Pancreas (tissue), 10 donors: Measurements from ENCODE around the gene B3GNT2. TPM values are rescaled to one million over a fixed set of nuclear protein-coding genes. Genes with fewer than 3 reads are reported as not detected.
"Not testable (repeated sequence)": the region's sequence is repeated elsewhere in the genome, so short reads cannot be mapped to it uniquely, and the experiment has no call there.

ENCODE experiments used
- ATAC-seq, 4 donors: fragments of 200-7000 bp; cut with Tn5 transposase; one replicate each; pipeline versions ENCODE4 v1.8.0 to v1.9.1; 2020; ENCODE audit warnings: mild to moderate bottlenecking in 4 of 4, moderate library complexity in 4 of 4
- DNase-seq, 6 donors: peaks; one replicate each; pipeline ENCODE4 v3.0.0-alpha.2; 2020
- FAIRE-seq: peaks from 2 replicates; lab custom pipeline; 2012; peaks lifted over from hg19 to GRCh38; lab: Jason Lieb, UNC
- H3K27ac ChIP-seq, 4 donors: fragments of 200-600 bp; sonication (generic); 1 replicate in 3 of 4; 2 replicates in 1 of 4; pipeline versions ENCODE4 v1.5.0 to v1.8.0; 2020
- H3K27me3 ChIP-seq, 4 donors: fragments of 200-600 bp; one replicate each; pipeline ENCODE4 v1.8.0; 2021
- H3K36me3 ChIP-seq, 3 donors: fragments of 200-600 bp; sonication (generic) in 1 of 3; one replicate each; pipeline versions ENCODE4 v1.5.0 to v1.8.0; 2020 to 2021
- H3K4me1 ChIP-seq, 3 donors: fragments of 200-600 bp; one replicate each; pipeline ENCODE4 v1.8.0; 2021
- H3K4me3 ChIP-seq, 4 donors: fragments of 200-600 bp; sonication (generic) in 2 of 4; one replicate each; pipeline versions ENCODE4 v1.5.0 to v1.8.0; 2020 to 2021
- H3K9me3 ChIP-seq, 4 donors: fragments of 200-600 bp; one replicate each; pipeline ENCODE4 v1.8.0; 2021
- WGBS, 2 donors: extraction: QIAGEN DNeasy Blood & Tissue Kit; methylation state at CpG; one replicate each; pipeline ENCODE4 v1.1.7; 2013; 5-methylcytosine and 5-hydroxymethylcytosine counted together
- intact Hi-C, 3 donors: fragments of 100-400 bp; cut with DNase I; formaldehyde crosslinking; loops; one replicate each; pipeline versions ENCODE4 v1.11.1 to v1.14.2; 2022
- polyA plus RNA-seq, 2 donors: library from polyadenylated mRNA; stranded (reverse); fragments of 200-250 nt; gene quantifications; one replicate each; pipeline ENCODE4 v1.2.3, GENCODE V29; 2013
- total RNA-seq, 6 donors: library from RNA; stranded (reverse); fragmentation: NEBNext Ultra II Directional in 4 of 6; extraction: Animal tissue kit (Norgen Biotek cat#: 25700) in 4 of 6; gene quantifications; one replicate each; pipeline versions ENCODE4 v1.2.1 to v1.2.4, GENCODE V29; 2021 to 2023
- TF ChIP-seq, protein P1 (sequence below), 4 donors: fragments of 200-600 bp; sonication (generic) in 3 of 4; IDR thresholded peaks; one replicate each; pipeline versions ENCODE4 v1.5.0 to v1.8.0; 2021; ENCODE audit warnings: antibody characterized with exemption in 4 of 4
- donor health status: healthy with polysubstance abuse.
- donor health status: DM: no; HTN: no; CAD: no; lungs with moderate emphysema.
- donor health status: DM: no; HTN: no; CAD: no.
- donor health status: control.
- donor health status: control.
- donor health status: Bipolar disorder and iron deficiency.
- donor health status: DM: yes; HTN: yes; CAD: no.
- donor health status: DM: no; HTN: no; CAD: no.
- donor health status: DM: no; HTN: no; CAD: no.
- donor health status: DM: yes; HTN: yes; CAD: no.

The B3GNT2 gene
- total and polyA plus RNA-seq, 8 donors = 3.7 to 15.4 (median 11.2) TPM

DNA sequence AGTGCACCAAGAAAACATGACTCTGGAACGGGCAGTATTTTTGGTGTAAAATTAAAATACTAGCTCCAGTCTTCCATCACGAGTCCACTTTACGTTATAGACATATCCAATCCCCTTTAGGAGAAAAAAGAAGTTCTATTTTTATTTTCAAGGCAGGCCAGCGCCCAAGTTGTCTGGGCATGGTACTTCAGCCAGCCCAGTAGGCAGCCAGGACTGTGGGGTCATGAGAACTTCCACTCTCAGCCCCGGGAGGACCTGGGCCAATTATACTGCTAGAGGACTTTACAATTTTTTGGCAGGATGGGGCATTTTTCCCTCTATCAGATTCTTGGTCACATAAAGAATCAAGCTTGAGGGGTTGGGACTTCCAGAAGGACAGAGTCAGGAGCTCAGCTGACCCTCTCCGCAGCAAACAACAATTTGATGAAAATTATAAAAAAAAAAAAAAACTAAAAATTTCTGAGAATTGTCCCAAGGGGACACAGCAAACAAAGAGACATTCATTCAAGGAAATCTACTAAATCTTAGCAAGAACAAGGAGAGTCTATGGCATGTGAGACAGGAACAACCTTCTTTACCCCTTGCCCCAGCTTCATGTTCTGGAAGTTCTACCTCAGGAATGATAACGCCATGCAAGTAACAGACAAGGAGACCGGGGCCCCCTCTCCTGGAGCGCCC lies 37.3 kb upstream of the B3GNT2 start:
- no peaks in the 10 kb centered on the region for H3K27me3 ChIP-seq
- ATAC-seq (no peak), FAIRE-seq (no peak), DNase-seq (no peak)
- intact Hi-C loops = no loop called here
- WGBS, 2 donors = 91 to 94% methylated on average over 9 of the region's 9 CpGs
- no peaks in the 10 kb centered on the region for H3K4me1 ChIP-seq
- H3K27ac ChIP-seq = no peak overlapping the region
- H3K36me3 ChIP-seq = no peaks in the 10 kb centered on the region
- no peaks in the 10 kb centered on the region for H3K9me3 ChIP-seq
- H3K4me3 ChIP-seq = no peak overlapping the region
- TF ChIP-seq, protein P1, sequence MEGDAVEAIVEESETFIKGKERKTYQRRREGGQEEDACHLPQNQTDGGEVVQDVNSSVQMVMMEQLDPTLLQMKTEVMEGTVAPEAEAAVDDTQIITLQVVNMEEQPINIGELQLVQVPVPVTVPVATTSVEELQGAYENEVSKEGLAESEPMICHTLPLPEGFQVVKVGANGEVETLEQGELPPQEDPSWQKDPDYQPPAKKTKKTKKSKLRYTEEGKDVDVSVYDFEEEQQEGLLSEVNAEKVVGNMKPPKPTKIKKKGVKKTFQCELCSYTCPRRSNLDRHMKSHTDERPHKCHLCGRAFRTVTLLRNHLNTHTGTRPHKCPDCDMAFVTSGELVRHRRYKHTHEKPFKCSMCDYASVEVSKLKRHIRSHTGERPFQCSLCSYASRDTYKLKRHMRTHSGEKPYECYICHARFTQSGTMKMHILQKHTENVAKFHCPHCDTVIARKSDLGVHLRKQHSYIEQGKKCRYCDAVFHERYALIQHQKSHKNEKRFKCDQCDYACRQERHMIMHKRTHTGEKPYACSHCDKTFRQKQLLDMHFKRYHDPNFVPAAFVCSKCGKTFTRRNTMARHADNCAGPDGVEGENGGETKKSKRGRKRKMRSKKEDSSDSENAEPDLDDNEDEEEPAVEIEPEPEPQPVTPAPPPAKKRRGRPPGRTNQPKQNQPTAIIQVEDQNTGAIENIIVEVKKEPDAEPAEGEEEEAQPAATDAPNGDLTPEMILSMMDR (IDR thresholded peaks at IDR 0.05) = no peak

DNA sequence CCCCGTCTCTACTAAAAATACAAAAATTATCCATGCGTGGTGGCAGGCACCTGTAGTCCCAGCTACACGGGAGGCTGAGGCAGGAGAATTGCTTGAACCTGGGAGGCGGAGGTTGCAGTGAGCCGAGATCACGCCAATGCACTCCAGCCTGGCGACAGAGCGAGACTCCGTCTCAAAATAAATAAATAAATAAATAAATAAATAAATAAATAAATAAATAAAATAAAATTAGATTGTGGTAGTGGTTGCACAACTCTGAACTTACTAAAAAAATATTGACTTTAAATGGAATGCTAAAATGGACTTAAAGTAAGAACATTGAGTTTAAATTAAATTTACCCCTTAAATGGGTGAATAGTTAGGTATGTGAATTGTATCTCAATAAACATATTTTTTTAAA lies 35.2 kb upstream of the B3GNT2 start:
- H3K36me3 ChIP-seq, FAIRE-seq, H3K27me3 ChIP-seq, H3K27ac ChIP-seq, DNase-seq, intact Hi-C loops, H3K9me3 ChIP-seq, H3K4me1 ChIP-seq, ATAC-seq, H3K4me3 ChIP-seq: not testable (repeated sequence)
- WGBS, 2 donors = 98% methylated on average over 9 of the region's 9 CpGs

DNA sequence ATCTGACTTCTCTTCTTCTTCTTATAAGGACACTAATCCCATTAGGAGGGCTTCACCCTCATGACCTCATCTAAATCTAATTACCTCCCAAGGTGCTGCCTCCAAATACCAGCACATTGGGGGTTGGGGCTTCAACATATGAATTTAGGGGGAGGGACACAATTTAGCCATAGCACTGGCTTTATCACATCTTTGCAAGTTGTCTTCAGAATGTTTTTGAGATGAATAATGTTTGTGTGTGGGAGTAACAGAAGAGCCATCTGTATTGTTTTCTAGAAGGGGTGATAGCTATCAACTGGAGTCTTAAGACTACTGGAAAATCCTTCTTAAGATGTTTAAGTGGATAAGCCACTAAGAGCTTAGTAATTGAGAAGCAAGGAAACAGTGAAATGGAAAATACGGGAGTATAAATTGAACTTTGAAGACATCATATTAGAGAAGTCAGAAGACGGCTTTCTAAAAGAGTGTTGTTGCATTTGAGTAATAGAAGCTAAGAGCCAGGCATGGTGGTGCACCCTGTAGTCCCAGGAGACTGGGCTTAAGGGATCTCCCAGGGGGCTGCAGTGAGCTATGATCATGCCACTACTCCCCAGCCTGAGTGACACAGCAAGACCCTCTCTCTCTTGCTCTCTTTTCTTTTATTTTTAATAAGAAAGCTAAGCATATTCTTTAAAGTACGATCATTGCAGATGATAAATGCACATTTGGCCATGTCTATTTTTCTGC lies 32.6 kb upstream of the B3GNT2 start:
- no peak for DNase-seq
- no peak for FAIRE-seq
- no peak for ATAC-seq
- 95 to 97% methylated on average over 3 of the region's 3 CpGs for WGBS, 2 donors
- no peak overlapping the region for H3K4me3 ChIP-seq
- no peaks in the 10 kb centered on the region for H3K9me3 ChIP-seq
- no peaks in the 10 kb centered on the region for H3K36me3 ChIP-seq
- H3K4me1 ChIP-seq = no peaks in the 10 kb centered on the region
- no peaks in the 10 kb centered on the region for H3K27me3 ChIP-seq
- intact Hi-C loops = no loop called here
- TF ChIP-seq, protein P1 (IDR thresholded peaks at IDR 0.05) = no peak
- H3K27ac ChIP-seq = no peak overlapping the region

DNA sequence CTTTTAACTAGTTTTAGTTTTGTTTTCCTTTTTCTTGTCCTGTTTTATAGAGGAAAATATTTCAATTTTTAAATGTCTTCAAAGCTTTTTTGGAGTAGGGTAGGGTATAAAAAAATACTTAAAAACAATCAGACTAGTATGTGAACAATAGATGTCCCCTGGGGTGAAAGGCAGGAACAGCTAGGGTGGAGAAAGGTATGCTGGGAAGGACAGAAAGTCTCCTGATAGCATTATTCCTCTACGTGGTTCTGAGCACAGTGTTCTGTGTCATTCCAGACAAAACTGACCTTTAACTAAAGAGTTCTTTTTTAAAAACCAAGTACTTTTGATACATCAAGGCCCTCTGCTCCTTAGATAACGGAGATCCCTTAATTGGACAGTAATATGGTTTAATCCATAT lies 32.1 kb upstream of the B3GNT2 start:
- intact Hi-C loops = no loop called here
- TF ChIP-seq, protein P1 (IDR thresholded peaks at IDR 0.05) = no peak
- no peak for ATAC-seq

DNA sequence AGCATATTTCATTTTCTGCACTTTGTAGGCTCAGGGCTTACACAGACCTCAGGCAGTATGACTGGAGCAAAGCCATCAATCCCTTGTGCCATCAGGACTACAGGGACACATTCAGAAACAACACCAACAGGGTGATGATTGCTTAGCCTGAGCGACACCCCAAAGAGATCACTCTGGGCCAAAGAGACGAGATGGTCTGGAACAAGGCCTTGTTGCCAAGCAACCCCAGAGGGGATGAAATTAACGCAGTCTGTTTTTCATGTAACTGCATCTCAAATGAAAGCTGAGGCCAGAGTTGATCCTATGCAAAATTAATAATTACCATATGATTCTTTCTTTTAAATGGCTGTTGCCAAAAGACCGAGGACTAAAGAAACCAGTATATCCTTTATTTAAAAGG lies 20.2 kb upstream of the B3GNT2 start:
- 87 to 91% methylated on average over 4 of the region's 4 CpGs for WGBS, 2 donors
- no peak overlapping the region for H3K4me3 ChIP-seq
- intact Hi-C loops = no loop called here

More for the DNA sequence above, 32.1 kb upstream of the B3GNT2 start:
- Histone ChIP-seq H3K4me3 (no peak overlapping the region), H3K4me1 (no peaks in the 10 kb centered on the region), H3K9me3 (no peaks in the 10 kb centered on the region), H3K27me3 (no peaks in the 10 kb centered on the region), H3K27ac (no peak overlapping the region), H3K36me3 (no peaks in the 10 kb centered on the region)
- 62 to 69% methylated on average over 2 of the region's 2 CpGs for WGBS, 2 donors
- DNase-seq (no peak), FAIRE-seq (no peak)

More for the DNA sequence above, 20.2 kb upstream of the B3GNT2 start:
- FAIRE-seq (no peak), ATAC-seq (peak in 1 of 4 donors; percentile 46), DNase-seq (no peak)
- Histone ChIP-seq H3K4me1 (no peaks in the 10 kb centered on the region), H3K9me3 (no peaks in the 10 kb centered on the region), H3K27me3 (no peaks in the 10 kb centered on the region), H3K27ac (no peak overlapping the region), H3K36me3 (no peaks in the 10 kb centered on the region)
- TF ChIP-seq, protein P1 (IDR thresholded peaks at IDR 0.05) = no peak
